OCI-LY7 (cell line): ENCODE data around the gene IL1RAPL2. TPM values are rescaled to one million over a fixed set of nuclear protein-coding genes. Genes with fewer than 3 reads are reported as not detected.

ENCODE experiments used
- BruUV-seq: library from RNA; stranded (reverse); fragments of 400-500 nt; replicated peaks from 2 replicates; lab custom pipeline; 2021; lab: Mats Ljungman, UMichigan
- CTCF ChIA-PET: fragments of 300-600 bp; sonication (Branson Sonifier 250); formaldehyde crosslinking; loops from one replicate; lab custom pipeline; 2022; ENCODE audit warnings: antibody characterized with exemption; ENCODE audit not compliant: unreplicated experiment; lab: Charles Lee
- POLR2A ChIA-PET: fragments of 300-600 bp; sonication (Branson Sonifier 250); formaldehyde crosslinking; loops from one replicate; lab custom pipeline; 2022; ENCODE audit warnings: antibody characterized with exemption; lab: Charles Lee
- DNase-seq: peaks from one replicate; pipeline ENCODE4 v3.0.0-alpha.2; 2015; ENCODE audit warnings: low spot score
- H2AFZ ChIP-seq: fragments of 200-600 bp; sonication (generic), shearing (Covaris generic); 2 replicates; pipeline ENCODE4 v1.6.1; 2014; ENCODE audit warnings: mild to moderate bottlenecking, antibody characterized with exemption, low read length, moderate library complexity
- H3K27ac ChIP-seq: fragments of 200-600 bp; sonication (generic); 2 replicates; pipeline ENCODE4 v1.5.1; 2014; ENCODE audit warnings: mixed run types, low read depth, mild to moderate bottlenecking, moderate library complexity, low read length, inconsistent platforms; ENCODE audit not compliant: poor library complexity, severe bottlenecking
- H3K36me3 ChIP-seq: fragments of 200-600 bp; sonication (generic); 2 replicates; pipeline ENCODE4 v1.6.1; 2014; ENCODE audit warnings: mild to moderate bottlenecking, antibody characterized with exemption, low read length, moderate library complexity, mixed read lengths; ENCODE audit not compliant: insufficient read depth
- H3K4me1 ChIP-seq: fragments of 200-600 bp; sonication (generic); 2 replicates; pipeline ENCODE4 v1.5.1; 2014; ENCODE audit warnings: mild to moderate bottlenecking, low read length; ENCODE audit not compliant: insufficient read depth, poor library complexity, severe bottlenecking
- H3K4me2 ChIP-seq: fragments of 200-600 bp; sonication (generic); 2 replicates; pipeline ENCODE4 v1.6.1; 2014; ENCODE audit warnings: mild to moderate bottlenecking, low read length
- H3K4me3 ChIP-seq: fragments of 200-600 bp; sonication (generic); 2 replicates; pipeline ENCODE4 v1.5.1; 2014; ENCODE audit warnings: mild to moderate bottlenecking, low read depth, low read length; ENCODE audit not compliant: poor library complexity, severe bottlenecking
- H3K79me2 ChIP-seq: fragments of 200-600 bp; sonication (generic); 2 replicates; pipeline ENCODE4 v1.6.1; 2016; ENCODE audit warnings: low read depth, mild to moderate bottlenecking, low read length, moderate library complexity, mixed read lengths; ENCODE audit not compliant: insufficient read depth
- H3K9me2 ChIP-seq: fragments of 200-600 bp; sonication (generic); 2 replicates; pipeline ENCODE4 v1.6.1; 2016; ENCODE audit warnings: mild to moderate bottlenecking, low read length, mixed read lengths; ENCODE audit not compliant: insufficient read depth
- H3K9me3 ChIP-seq: fragments of 200-600 bp; sonication (generic); 2 replicates; pipeline ENCODE4 v1.6.1; 2014; ENCODE audit warnings: mild to moderate bottlenecking, mixed run types, low read length, mixed read lengths
- H4K20me1 ChIP-seq: fragments of 200-600 bp; sonication (generic); 2 replicates; pipeline ENCODE4 v1.6.1; 2014; ENCODE audit warnings: mild to moderate bottlenecking, antibody characterized with exemption, low read length, moderate library complexity, mixed read lengths; ENCODE audit not compliant: insufficient read depth
- EZH2phosphoT487 ChIP-seq: fragments of 200-600 bp; sonication (generic); IDR thresholded peaks from 2 replicates; pipeline ENCODE4 v1.6.1; 2018; ENCODE audit warnings: low read depth, borderline replicate concordance, mild to moderate bottlenecking, mixed run types, antibody characterized with exemption, low read length, moderate library complexity, mixed read lengths
- intact Hi-C: fragments of 100-400 bp; cut with micrococcal nuclease; formaldehyde crosslinking; loops from one replicate; pipeline ENCODE4 v1.10.0; 2022; ENCODE audit not compliant: unreplicated experiment
- total RNA-seq, 2 experiments: library from RNA; depleted of rRNA in 1 of 2; stranded (reverse); fragments of >200 nt in 1 of 2; shearing (Covaris generic) in 1 of 2; gene quantifications; 2 replicates each; pipeline ENCODE4 v1.2.3, GENCODE V29; 2014 to 2022
- TF ChIP-seq, protein P1 (sequence below): fragments of 200-600 bp; sonication (generic); conservative IDR thresholded peaks from 2 replicates; pipeline ENCODE4 v1.5.1; 2014; ENCODE audit warnings: mild to moderate bottlenecking, antibody characterized with exemption, low read length, moderate library complexity, mixed read lengths

Gene IL1RAPL2
- total RNA-seq, 2 experiments from 2014 or later: not detected

DNA sequence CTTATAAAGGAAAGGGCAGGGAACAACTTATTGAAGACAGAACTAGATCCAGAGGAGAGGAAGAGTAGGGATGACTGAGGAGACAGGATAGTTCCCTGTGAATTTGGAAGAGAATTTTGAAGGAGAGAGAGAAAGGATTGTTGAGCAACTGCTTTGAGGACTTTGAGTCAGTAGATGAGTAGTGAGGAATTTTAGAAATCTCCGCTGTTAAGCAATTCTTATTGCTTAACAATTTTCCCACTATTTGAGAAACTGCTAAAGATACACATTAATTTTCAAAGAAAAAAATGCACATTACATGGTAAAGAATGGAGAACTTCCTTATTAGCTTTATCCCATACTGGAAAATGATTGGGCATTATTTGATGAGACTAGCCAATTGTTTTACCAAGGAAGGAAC, 1140.0 kb downstream of the IL1RAPL2 start:
- Histone ChIP-seq H3K27ac (no peak overlapping the region), H3K36me3 (no peaks in the 10 kb centered on the region), H3K4me3 (no peak overlapping the region), H3K4me1 (no peaks in the 10 kb centered on the region), H2AFZ (no peak overlapping the region), H3K4me2 (no peak overlapping the region), H3K9me3 (no peaks in the 10 kb centered on the region), H4K20me1 (no peaks in the 10 kb centered on the region), H3K9me2 (no peaks in the 10 kb centered on the region), H3K79me2 (no peaks in the 10 kb centered on the region)
- DNase-seq: no peak
- intact Hi-C loops: no loop called here
- CTCF ChIA-PET: no interaction called here
- no TSS peak for BruUV-seq
- TF ChIP-seq, protein P1, sequence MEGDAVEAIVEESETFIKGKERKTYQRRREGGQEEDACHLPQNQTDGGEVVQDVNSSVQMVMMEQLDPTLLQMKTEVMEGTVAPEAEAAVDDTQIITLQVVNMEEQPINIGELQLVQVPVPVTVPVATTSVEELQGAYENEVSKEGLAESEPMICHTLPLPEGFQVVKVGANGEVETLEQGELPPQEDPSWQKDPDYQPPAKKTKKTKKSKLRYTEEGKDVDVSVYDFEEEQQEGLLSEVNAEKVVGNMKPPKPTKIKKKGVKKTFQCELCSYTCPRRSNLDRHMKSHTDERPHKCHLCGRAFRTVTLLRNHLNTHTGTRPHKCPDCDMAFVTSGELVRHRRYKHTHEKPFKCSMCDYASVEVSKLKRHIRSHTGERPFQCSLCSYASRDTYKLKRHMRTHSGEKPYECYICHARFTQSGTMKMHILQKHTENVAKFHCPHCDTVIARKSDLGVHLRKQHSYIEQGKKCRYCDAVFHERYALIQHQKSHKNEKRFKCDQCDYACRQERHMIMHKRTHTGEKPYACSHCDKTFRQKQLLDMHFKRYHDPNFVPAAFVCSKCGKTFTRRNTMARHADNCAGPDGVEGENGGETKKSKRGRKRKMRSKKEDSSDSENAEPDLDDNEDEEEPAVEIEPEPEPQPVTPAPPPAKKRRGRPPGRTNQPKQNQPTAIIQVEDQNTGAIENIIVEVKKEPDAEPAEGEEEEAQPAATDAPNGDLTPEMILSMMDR: no peak
- POLR2A ChIA-PET: no interaction called here

GRCh38 chrX:105711805-105712204, 1145.8 kb downstream of the IL1RAPL2 start:
- Histone ChIP-seq H3K9me2 (no peaks in the 10 kb centered on the region), H3K4me2 (no peak overlapping the region), H4K20me1 (no peaks in the 10 kb centered on the region), H3K4me3 (no peak overlapping the region), H3K9me3 (no peaks in the 10 kb centered on the region), H2AFZ (no peak overlapping the region), H3K27ac (no peak overlapping the region), H3K4me1 (no peaks in the 10 kb centered on the region), H3K36me3 (no peaks in the 10 kb centered on the region), H3K79me2 (no peaks in the 10 kb centered on the region)
- intact Hi-C loops: no loop called here
- DNase-seq: no peak
- ChIA-PET CTCF (no interaction called here), POLR2A (no interaction called here)
- TF ChIP-seq, protein P1: no peak
- no TSS peak for BruUV-seq

- Histone ChIP-seq H2AFZ (no peak overlapping the region), H4K20me1 (no peaks in the 10 kb centered on the region), H3K79me2 (no peaks in the 10 kb centered on the region), H3K9me2 (no peaks in the 10 kb centered on the region), H3K4me3 (no peak overlapping the region), H3K27ac (no peak overlapping the region), H3K9me3 (no peaks in the 10 kb centered on the region), H3K4me2 (no peak overlapping the region), H3K36me3 (no peaks in the 10 kb centered on the region), H3K4me1 (no peaks in the 10 kb centered on the region)
- ChIA-PET POLR2A (no interaction called here), CTCF (no interaction called here)
- no TSS peak for BruUV-seq
- TF ChIP-seq, protein P1: no peak
- no peak for TF ChIP-seq EZH2phosphoT487
- intact Hi-C loops: no loop called here
- DNase-seq: no peak
Observed at GRCh38 chrX:105715746-105716145, 1149.7 kb downstream of the IL1RAPL2 start.
